Endothelial cell of umbilical vein (primary cell): ENCODE data around the gene GOLPH3. TPM values are rescaled to one million over a fixed set of nuclear protein-coding genes. Genes with fewer than 3 reads are reported as not detected.

Source experiments
- BruUV-seq: library from RNA; stranded (reverse); fragments of 400-500 nt; replicated peaks from 2 replicates; lab custom pipeline; 2021; lab: Mats Ljungman, UMichigan
- CTCF ChIA-PET: fragments of 300-600, 350-600 bp; sonication (Branson Sonifier 250); formaldehyde crosslinking; loops from one replicate; lab custom pipeline; 2021; ENCODE audit warnings: antibody characterized with exemption, inconsistent platforms; lab: Charles Lee
- POLR2A ChIA-PET: fragments of 300-600, 350-600 bp; sonication (Branson Sonifier 250); formaldehyde crosslinking; loops from one replicate; lab custom pipeline; 2021; ENCODE audit warnings: antibody characterized with exemption, inconsistent platforms; lab: Charles Lee
- DNase-seq: peaks from one replicate; pipeline ENCODE4 v3.0.0-alpha.2; 2011; ENCODE audit warnings: low read depth, low spot score
- FAIRE-seq: peaks from 2 replicates; lab custom pipeline; 2011; peaks lifted over from hg19 to GRCh38; lab: Jason Lieb, UNC
- H2AFZ ChIP-seq: 2 replicates; pipeline ENCODE4 v1.6.0; 2012; ENCODE audit warnings: low read depth, low read length, control low read depth, inconsistent platforms
- H3K27ac ChIP-seq: 2 replicates; pipeline ENCODE4 v1.5.1; 2011; ENCODE audit warnings: low read depth, mild to moderate bottlenecking, control low read depth, low read length, moderate library complexity; ENCODE audit not compliant: insufficient read depth
- H3K27me3 ChIP-seq, 2 experiments: 2 replicates each; pipeline versions ENCODE4 v1.6.0 to v1.6.1; 2011; ENCODE audit warnings: low read length in 2 of 2, mixed read lengths in 1 of 2; ENCODE audit not compliant: control insufficient read depth in 2 of 2, insufficient read depth in 2 of 2
- H3K36me3 ChIP-seq, 2 experiments: 2 replicates in 1 of 2; 3 replicates in 1 of 2; pipeline ENCODE4 v1.5.1; 2011; ENCODE audit warnings: low read length in 2 of 2, mild to moderate bottlenecking in 1 of 2, moderate library complexity in 1 of 2; ENCODE audit not compliant: control insufficient read depth in 2 of 2, insufficient read depth in 2 of 2; ENCODE audit errors: extremely low read depth in 1 of 2
- H3K4me1 ChIP-seq: 3 replicates; pipeline ENCODE4 v1.5.1; 2011; ENCODE audit warnings: mild to moderate bottlenecking, low read length; ENCODE audit not compliant: control insufficient read depth, insufficient read depth; ENCODE audit errors: extremely low read depth
- H3K4me2 ChIP-seq: 2 replicates; pipeline ENCODE4 v1.6.1; 2011; ENCODE audit warnings: low read length, control low read depth, mixed read lengths; ENCODE audit not compliant: insufficient read depth
- H3K4me3 ChIP-seq, 3 experiments: fragments of 200-600 bp in 1 of 3; sonication (generic), shearing (Covaris generic) in 1 of 3; replicated peaks in 1 of 3; 2 replicates each; pipeline ENCODE4 v1.5.1; 2011 to 2016; ENCODE audit warnings: control low read depth in 3 of 3, low read length in 3 of 3, mild to moderate bottlenecking in 2 of 3, inconsistent platforms in 1 of 3, low read depth in 1 of 3, moderate library complexity in 1 of 3; ENCODE audit not compliant: insufficient read depth in 1 of 3
- H3K79me2 ChIP-seq: 2 replicates; pipeline ENCODE4 v1.6.0; 2012; ENCODE audit warnings: low read length, inconsistent platforms; ENCODE audit not compliant: control insufficient read depth, insufficient read depth
- H3K9ac ChIP-seq: replicated peaks from 2 replicates; pipeline ENCODE3; 2011; ENCODE audit warnings: low read length, control low read depth; ENCODE audit not compliant: insufficient read depth; ENCODE audit errors: extremely low read depth
- H3K9me1 ChIP-seq: replicated peaks from 3 replicates; pipeline ENCODE4 v1.6.0; 2011; ENCODE audit warnings: mild to moderate bottlenecking, low read length; ENCODE audit not compliant: control insufficient read depth, insufficient read depth; ENCODE audit errors: extremely low read depth
- H3K9me3 ChIP-seq: replicated peaks from 2 replicates; pipeline ENCODE4 v1.5.1; 2012; ENCODE audit warnings: low read length, inconsistent platforms; ENCODE audit not compliant: control insufficient read depth, insufficient read depth
- H4K20me1 ChIP-seq: replicated peaks from 2 replicates; pipeline ENCODE3; 2011; ENCODE audit warnings: mild to moderate bottlenecking, low read length; ENCODE audit not compliant: control insufficient read depth, insufficient read depth; ENCODE audit errors: extremely low read depth
- CTCF ChIP-seq, 2 donors: IDR thresholded peaks; 1 replicate in 1 of 2; 2 replicates in 1 of 2; pipeline ENCODE4 v1.5.1; 2011; ENCODE audit warnings: low read length in 2 of 2, mild to moderate bottlenecking in 2 of 2, moderate library complexity in 2 of 2, control low read depth in 1 of 2, inconsistent platforms in 1 of 2, low read depth in 1 of 2; ENCODE audit not compliant: insufficient read depth in 1 of 2; ENCODE audit errors: extremely low read depth in 1 of 2
- EZH2 ChIP-seq: IDR thresholded peaks from 2 replicates; pipeline ENCODE4 v1.6.1; 2012; ENCODE audit warnings: borderline replicate concordance, low read depth, mild to moderate bottlenecking, moderate library complexity, low read length, inconsistent platforms; ENCODE audit not compliant: severe bottlenecking
- FOS ChIP-seq: IDR thresholded peaks from 2 replicates; pipeline ENCODE4 v1.6.1; 2011; ENCODE audit warnings: mild to moderate bottlenecking, low read length, moderate library complexity, borderline replicate concordance; ENCODE audit not compliant: insufficient read depth
- GATA2 ChIP-seq: IDR thresholded peaks from 2 replicates; pipeline ENCODE4 v1.7.0; 2011; ENCODE audit warnings: low read depth, mild to moderate bottlenecking, moderate library complexity, mixed read lengths, low read length; ENCODE audit not compliant: insufficient read length, insufficient read depth
- JUN ChIP-seq: IDR thresholded peaks from 2 replicates; pipeline ENCODE4 v1.6.1; 2011; ENCODE audit warnings: borderline replicate concordance, low read depth; ENCODE audit not compliant: insufficient read length, insufficient read depth
- MAX ChIP-seq: IDR thresholded peaks from 2 replicates; pipeline ENCODE4 v1.6.1; 2011; ENCODE audit not compliant: insufficient read depth, insufficient read length
- MYC ChIP-seq: IDR thresholded peaks from one replicate; pipeline ENCODE4 v1.6.1; 2011; ENCODE audit warnings: mild to moderate bottlenecking, low read depth, low read length
- POLR2A ChIP-seq: IDR thresholded peaks from 2 replicates; pipeline ENCODE4 v1.6.1; 2012; ENCODE audit warnings: low read depth, mild to moderate bottlenecking, control low read depth, low read length
- POLR2AphosphoS5 ChIP-seq: IDR thresholded peaks from 2 replicates; pipeline ENCODE4 v1.6.1; 2012; ENCODE audit warnings: low read depth, mild to moderate bottlenecking, control low read depth, low read length, moderate library complexity; ENCODE audit not compliant: insufficient read depth
- dilution Hi-C: fragments of 300-500 bp; cut with MboI; formaldehyde crosslinking; loops from one replicate; pipeline ENCODE4 v1.15.0; 2019; ENCODE audit warnings: low sequenced_read_pairs; ENCODE audit not compliant: extremely low pct_ligation_motif_present
- intact Hi-C: fragments of 100-400 bp; cut with micrococcal nuclease; formaldehyde crosslinking; loops from one replicate; pipeline ENCODE4 v1.10.0; 2022
- polyA plus RNA-seq, 4 experiments: library from polyadenylated mRNA; depleted of rRNA in 3 of 4; stranded (reverse) in 3 of 4; unstranded in 1 of 4; fragments of >200 nt; gene quantifications; 2 replicates each; pipeline versions ENCODE4 v1.2.1 to v1.2.3, GENCODE V29; 2011 to 2012; ENCODE audit warnings: missing spikeins in 1 of 4
- total RNA-seq: library from RNA; stranded (reverse); gene quantifications from 2 replicates; pipeline ENCODE4 v1.2.3, GENCODE V29; 2021

The GOLPH3 gene
- total and polyA plus RNA-seq, 2 donors (not counting 3 experiments of a cell fraction or from before 2014, with no cell fraction given), result 38.1 to 70.2 TPM

GRCh38 chr5:32083981-32084430 lies 90.1 kb downstream of the GOLPH3 start:
- no peaks in the 10 kb centered on the region for H3K4me1 ChIP-seq
- H3K27ac ChIP-seq, result no peak overlapping the region
- TF ChIP-seq MYC, result no peak
- no peak for TF ChIP-seq JUN
- no peak for TF ChIP-seq POLR2A
- TF ChIP-seq POLR2AphosphoS5, result no peak
- no peak for TF ChIP-seq MAX
- no peak for TF ChIP-seq EZH2
- no peak for TF ChIP-seq CTCF (IDR thresholded peaks at IDR 0.05; ENCODE audit: extremely low read depth in 1 of 2, insufficient read depth in 1 of 2, low read depth in 1 of 2, low read length in 2 of 2)
- no peak for TF ChIP-seq GATA2
- TF ChIP-seq FOS, result no peak
- POLR2A ChIA-PET, result no interaction called here
- CTCF ChIA-PET, result interaction anchor here (1.1 to 2.6 kb wide), 3 partner anchors 9 to 260 kb away, joined by 3 to 16 read pairs (median 6); no protein-coding TSS in a partner anchor
- H3K9me1 ChIP-seq, result no peaks in the 10 kb centered on the region
- H3K79me2 ChIP-seq, result no peaks in the 10 kb centered on the region
- no peak for FAIRE-seq
- BruUV-seq, result no TSS peak
- no peaks in the 10 kb centered on the region for H3K27me3 ChIP-seq
- H3K36me3 ChIP-seq, result no peaks in the 10 kb centered on the region
- no peak for DNase-seq
- no peak overlapping the region for H3K4me3 ChIP-seq
- no peaks in the 10 kb centered on the region for H4K20me1 ChIP-seq
- no peaks in the 10 kb centered on the region for H3K9me3 ChIP-seq
- no peak overlapping the region for H3K4me2 ChIP-seq
- dilution Hi-C loops, result no loop called here
- no peak overlapping the region for H2AFZ ChIP-seq
- intact Hi-C loops, result no loop called here
- H3K9ac ChIP-seq, result no peak overlapping the region
